HepG2 (cell line): ENCODE data around the gene RXYLT1. TPM values are rescaled to one million over a fixed set of nuclear protein-coding genes. Genes with fewer than 3 reads are reported as not detected.

Source experiments
- ERF ChIP-seq: IDR thresholded peaks from 2 replicates; pipeline ENCODE4 v1.6.1; 2018; ENCODE audit warnings: missing biosample characterization, missing genetic modification reagents
- KAT7 ChIP-seq: IDR thresholded peaks from 2 replicates; pipeline ENCODE4 v1.6.1; 2018; ENCODE audit warnings: borderline replicate concordance, missing compliant biosample characterization
- SALL1 ChIP-seq: sonication (generic); formaldehyde crosslinking; IDR thresholded peaks from 2 replicates; pipeline ENCODE4 v1.8.0; 2022; ENCODE audit warnings: mild to moderate bottlenecking, missing genetic modification reagents
- SETDB1 ChIP-seq: sonication (generic); formaldehyde crosslinking; IDR thresholded peaks from 2 replicates; pipeline ENCODE4 v1.5.1; 2020; ENCODE audit warnings: missing genetic modification reagents, mild to moderate bottlenecking, borderline replicate concordance
- SIX4 ChIP-seq: sonication (generic); formaldehyde crosslinking; IDR thresholded peaks from 2 replicates; pipeline ENCODE4 v1.4.0; 2020; ENCODE audit warnings: missing genetic modification reagents
- SMAD3 ChIP-seq: sonication (generic); formaldehyde crosslinking; IDR thresholded peaks from 2 replicates; pipeline ENCODE4 v1.4.0; 2020; ENCODE audit warnings: missing genetic modification reagents
- TBX2 ChIP-seq: sonication (generic); formaldehyde crosslinking; IDR thresholded peaks from 2 replicates; pipeline ENCODE4 v1.5.0; 2020; ENCODE audit warnings: missing genetic modification reagents, mild to moderate bottlenecking, borderline replicate concordance
- ZKSCAN5 ChIP-seq: sonication (generic); formaldehyde crosslinking; IDR thresholded peaks from 2 replicates; pipeline ENCODE4 v1.5.1; 2020; ENCODE audit warnings: mild to moderate bottlenecking, missing genetic modification reagents
- ZNF720 ChIP-seq: sonication (generic); formaldehyde crosslinking; IDR thresholded peaks from 2 replicates; pipeline ENCODE4 v1.4.0; 2020; ENCODE audit warnings: missing genetic modification reagents
- ZNF792 ChIP-seq: IDR thresholded peaks from 2 replicates; pipeline ENCODE4 v1.6.1; 2016
- polyA plus RNA-seq, 8 experiments: library from polyadenylated mRNA; depleted of rRNA in 3 of 8; stranded (reverse) in 7 of 8; unstranded in 1 of 8; fragments of >200 nt; fragmentation: Illumina TruSeq in 4 of 8; extraction: Trizol in 4 of 8; gene quantifications; 2 replicates each; pipeline versions ENCODE4 v1.2.1 to v1.2.3, GENCODE V29; 2011 to 2016; ENCODE audit warnings: low read depth in 4 of 8, missing spikeins in 1 of 8, mixed read lengths in 1 of 8; ENCODE audit not compliant: insufficient read depth in 1 of 8
- total RNA-seq, 5 experiments: library from RNA; depleted of rRNA; stranded (reverse); fragments of >200 nt; fragmentation: Illumina TruSeq; extraction: Trizol; gene quantifications; 2 replicates each; pipeline ENCODE4 v1.2.3, GENCODE V29; 2016; ENCODE audit warnings: low read depth in 1 of 5
- TF ChIP-seq, protein P1 (sequence below): sonication (generic); formaldehyde crosslinking; conservative IDR thresholded peaks from 2 replicates; pipeline ENCODE4 v1.8.0; 2022; ENCODE audit warnings: missing genetic modification reagents
- TF ChIP-seq, protein P2 (sequence below): sonication (generic); formaldehyde crosslinking; IDR thresholded peaks from 2 replicates; pipeline ENCODE4 v1.5.0; 2020; ENCODE audit warnings: mild to moderate bottlenecking, missing genetic modification reagents
- TF ChIP-seq, protein P3 (sequence below): sonication (generic); formaldehyde crosslinking; IDR thresholded peaks from 2 replicates; pipeline ENCODE4 v1.4.0; 2020; ENCODE audit warnings: low read depth, mild to moderate bottlenecking, missing genetic modification reagents
- TF ChIP-seq, protein P4 (sequence below): sonication (generic); formaldehyde crosslinking; IDR thresholded peaks from 2 replicates; pipeline ENCODE4 v1.5.1; 2020; ENCODE audit warnings: mild to moderate bottlenecking, missing genetic modification reagents
- TF ChIP-seq, protein P5 (sequence below): IDR thresholded peaks from 2 replicates; pipeline ENCODE4 v1.4.0; 2020; ENCODE audit warnings: mild to moderate bottlenecking, missing genetic modification reagents
- TF ChIP-seq, protein P6 (sequence below): sonication (generic); formaldehyde crosslinking; IDR thresholded peaks from 2 replicates; pipeline ENCODE4 v1.8.1; 2023; ENCODE audit warnings: missing genetic modification reagents, mild to moderate bottlenecking, borderline replicate concordance

Gene RXYLT1
- total and polyA plus RNA-seq, 2 of the 13 experiments (the other 11 are each of a cell fraction or from before 2014, with no cell fraction given), result 8.3 to 15.5 TPM

DNA sequence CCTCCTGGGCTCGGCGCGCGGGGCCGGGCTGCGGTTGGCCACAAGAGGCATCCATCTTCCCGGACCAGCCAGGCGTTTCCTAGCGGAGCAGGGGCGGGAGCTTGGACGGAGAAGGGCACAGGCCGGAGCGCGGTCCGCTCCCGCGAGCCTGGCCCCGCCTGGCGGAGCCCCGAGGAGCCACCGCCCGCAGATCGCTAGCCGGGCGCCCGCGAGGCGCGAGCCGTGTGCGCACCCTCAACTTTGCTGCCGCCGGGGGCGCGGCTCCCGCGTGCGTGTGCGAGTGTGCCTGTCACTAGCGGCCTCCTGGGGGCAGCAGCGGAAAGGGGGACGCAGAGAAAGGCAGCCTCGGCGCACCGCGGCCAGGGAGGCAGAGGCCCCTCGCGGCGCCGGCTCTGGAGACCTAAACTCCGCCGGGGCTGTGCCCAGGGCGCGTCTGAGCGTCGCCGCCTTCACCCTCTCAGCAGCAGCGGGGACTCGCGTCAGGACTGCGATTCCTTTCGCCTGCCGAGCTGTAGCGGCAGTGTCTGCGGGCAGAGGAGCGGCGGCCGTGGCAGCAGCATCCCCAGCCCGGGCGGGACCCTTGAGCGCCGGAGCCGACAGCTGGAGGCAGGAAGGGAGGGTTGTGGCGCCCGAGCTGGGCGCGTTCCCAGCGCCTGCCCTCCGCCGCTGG is 64.1 kb downstream of the RXYLT1 start (continued):
- TF ChIP-seq SETDB1 (CRISPR knock-in tag), result no peak
- TF ChIP-seq, protein P1, sequence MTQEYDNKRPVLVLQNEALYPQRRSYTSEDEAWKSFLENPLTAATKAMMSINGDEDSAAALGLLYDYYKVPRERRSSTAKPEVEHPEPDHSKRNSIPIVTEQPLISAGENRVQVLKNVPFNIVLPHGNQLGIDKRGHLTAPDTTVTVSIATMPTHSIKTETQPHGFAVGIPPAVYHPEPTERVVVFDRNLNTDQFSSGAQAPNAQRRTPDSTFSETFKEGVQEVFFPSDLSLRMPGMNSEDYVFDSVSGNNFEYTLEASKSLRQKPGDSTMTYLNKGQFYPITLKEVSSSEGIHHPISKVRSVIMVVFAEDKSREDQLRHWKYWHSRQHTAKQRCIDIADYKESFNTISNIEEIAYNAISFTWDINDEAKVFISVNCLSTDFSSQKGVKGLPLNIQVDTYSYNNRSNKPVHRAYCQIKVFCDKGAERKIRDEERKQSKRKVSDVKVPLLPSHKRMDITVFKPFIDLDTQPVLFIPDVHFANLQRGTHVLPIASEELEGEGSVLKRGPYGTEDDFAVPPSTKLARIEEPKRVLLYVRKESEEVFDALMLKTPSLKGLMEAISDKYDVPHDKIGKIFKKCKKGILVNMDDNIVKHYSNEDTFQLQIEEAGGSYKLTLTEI (CRISPR knock-in tag), result no peak
- TF ChIP-seq, protein P2, sequence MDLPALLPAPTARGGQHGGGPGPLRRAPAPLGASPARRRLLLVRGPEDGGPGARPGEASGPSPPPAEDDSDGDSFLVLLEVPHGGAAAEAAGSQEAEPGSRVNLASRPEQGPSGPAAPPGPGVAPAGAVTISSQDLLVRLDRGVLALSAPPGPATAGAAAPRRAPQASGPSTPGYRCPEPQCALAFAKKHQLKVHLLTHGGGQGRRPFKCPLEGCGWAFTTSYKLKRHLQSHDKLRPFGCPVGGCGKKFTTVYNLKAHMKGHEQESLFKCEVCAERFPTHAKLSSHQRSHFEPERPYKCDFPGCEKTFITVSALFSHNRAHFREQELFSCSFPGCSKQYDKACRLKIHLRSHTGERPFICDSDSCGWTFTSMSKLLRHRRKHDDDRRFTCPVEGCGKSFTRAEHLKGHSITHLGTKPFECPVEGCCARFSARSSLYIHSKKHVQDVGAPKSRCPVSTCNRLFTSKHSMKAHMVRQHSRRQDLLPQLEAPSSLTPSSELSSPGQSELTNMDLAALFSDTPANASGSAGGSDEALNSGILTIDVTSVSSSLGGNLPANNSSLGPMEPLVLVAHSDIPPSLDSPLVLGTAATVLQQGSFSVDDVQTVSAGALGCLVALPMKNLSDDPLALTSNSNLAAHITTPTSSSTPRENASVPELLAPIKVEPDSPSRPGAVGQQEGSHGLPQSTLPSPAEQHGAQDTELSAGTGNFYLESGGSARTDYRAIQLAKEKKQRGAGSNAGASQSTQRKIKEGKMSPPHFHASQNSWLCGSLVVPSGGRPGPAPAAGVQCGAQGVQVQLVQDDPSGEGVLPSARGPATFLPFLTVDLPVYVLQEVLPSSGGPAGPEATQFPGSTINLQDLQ (CRISPR knock-in tag), result peak; percentile 88
- TF ChIP-seq SMAD3 (CRISPR knock-in tag), result no peak
- peak; percentile 88 for TF ChIP-seq TBX2 (CRISPR knock-in tag)
- peak; percentile 92; the same call in 1 of the 2 replicates for TF ChIP-seq ERF (CRISPR knock-in tag)
- peak; percentile 93 for TF ChIP-seq SALL1 (CRISPR knock-in tag)
- TF ChIP-seq SIX4 (CRISPR knock-in tag), result 0 out of 2 replicates have a peak, but pooled peaks have one; percentile 28
- TF ChIP-seq ZKSCAN5 (CRISPR knock-in tag), result no peak
- TF ChIP-seq ZNF792 (CRISPR knock-in tag), result 0 out of 2 replicates have a peak, but pooled peaks have one; percentile 21
- TF ChIP-seq, protein P3, sequence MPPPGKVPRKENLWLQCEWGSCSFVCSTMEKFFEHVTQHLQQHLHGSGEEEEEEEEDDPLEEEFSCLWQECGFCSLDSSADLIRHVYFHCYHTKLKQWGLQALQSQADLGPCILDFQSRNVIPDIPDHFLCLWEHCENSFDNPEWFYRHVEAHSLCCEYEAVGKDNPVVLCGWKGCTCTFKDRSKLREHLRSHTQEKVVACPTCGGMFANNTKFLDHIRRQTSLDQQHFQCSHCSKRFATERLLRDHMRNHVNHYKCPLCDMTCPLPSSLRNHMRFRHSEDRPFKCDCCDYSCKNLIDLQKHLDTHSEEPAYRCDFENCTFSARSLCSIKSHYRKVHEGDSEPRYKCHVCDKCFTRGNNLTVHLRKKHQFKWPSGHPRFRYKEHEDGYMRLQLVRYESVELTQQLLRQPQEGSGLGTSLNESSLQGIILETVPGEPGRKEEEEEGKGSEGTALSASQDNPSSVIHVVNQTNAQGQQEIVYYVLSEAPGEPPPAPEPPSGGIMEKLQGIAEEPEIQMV (CRISPR knock-in tag), result peak; percentile 94
- TF ChIP-seq, protein P4, sequence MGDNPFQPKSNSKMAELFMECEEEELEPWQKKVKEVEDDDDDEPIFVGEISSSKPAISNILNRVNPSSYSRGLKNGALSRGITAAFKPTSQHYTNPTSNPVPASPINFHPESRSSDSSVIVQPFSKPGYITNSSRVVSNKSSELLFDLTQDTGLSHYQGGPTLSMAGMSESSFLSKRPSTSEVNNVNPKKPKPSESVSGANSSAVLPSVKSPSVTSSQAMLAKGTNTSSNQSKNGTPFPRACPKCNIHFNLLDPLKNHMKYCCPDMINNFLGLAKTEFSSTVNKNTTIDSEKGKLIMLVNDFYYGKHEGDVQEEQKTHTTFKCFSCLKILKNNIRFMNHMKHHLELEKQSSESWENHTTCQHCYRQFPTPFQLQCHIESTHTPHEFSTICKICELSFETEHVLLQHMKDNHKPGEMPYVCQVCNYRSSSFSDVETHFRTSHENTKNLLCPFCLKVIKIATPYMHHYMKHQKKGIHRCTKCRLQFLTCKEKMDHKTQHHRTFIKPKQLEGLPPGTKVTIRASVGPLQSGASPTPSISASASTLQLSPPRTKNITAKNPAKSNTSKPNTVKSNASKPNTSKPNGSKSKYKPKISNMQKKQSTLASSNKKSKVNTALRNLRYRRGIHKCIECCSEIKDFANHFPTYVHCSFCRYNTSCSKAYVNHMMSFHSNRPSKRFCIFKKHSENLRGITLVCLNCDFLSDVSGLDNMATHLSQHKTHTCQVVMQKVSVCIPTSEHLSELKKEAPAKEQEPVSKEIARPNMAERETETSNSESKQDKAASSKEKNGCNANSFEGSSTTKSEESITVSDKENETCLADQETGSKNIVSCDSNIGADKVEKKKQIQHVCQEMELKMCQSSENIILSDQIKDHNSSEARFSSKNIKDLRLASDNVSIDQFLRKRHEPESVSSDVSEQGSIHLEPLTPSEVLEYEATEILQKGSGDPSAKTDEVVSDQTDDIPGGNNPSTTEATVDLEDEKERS (CRISPR knock-in tag), result no peak
- TF ChIP-seq, protein P5, sequence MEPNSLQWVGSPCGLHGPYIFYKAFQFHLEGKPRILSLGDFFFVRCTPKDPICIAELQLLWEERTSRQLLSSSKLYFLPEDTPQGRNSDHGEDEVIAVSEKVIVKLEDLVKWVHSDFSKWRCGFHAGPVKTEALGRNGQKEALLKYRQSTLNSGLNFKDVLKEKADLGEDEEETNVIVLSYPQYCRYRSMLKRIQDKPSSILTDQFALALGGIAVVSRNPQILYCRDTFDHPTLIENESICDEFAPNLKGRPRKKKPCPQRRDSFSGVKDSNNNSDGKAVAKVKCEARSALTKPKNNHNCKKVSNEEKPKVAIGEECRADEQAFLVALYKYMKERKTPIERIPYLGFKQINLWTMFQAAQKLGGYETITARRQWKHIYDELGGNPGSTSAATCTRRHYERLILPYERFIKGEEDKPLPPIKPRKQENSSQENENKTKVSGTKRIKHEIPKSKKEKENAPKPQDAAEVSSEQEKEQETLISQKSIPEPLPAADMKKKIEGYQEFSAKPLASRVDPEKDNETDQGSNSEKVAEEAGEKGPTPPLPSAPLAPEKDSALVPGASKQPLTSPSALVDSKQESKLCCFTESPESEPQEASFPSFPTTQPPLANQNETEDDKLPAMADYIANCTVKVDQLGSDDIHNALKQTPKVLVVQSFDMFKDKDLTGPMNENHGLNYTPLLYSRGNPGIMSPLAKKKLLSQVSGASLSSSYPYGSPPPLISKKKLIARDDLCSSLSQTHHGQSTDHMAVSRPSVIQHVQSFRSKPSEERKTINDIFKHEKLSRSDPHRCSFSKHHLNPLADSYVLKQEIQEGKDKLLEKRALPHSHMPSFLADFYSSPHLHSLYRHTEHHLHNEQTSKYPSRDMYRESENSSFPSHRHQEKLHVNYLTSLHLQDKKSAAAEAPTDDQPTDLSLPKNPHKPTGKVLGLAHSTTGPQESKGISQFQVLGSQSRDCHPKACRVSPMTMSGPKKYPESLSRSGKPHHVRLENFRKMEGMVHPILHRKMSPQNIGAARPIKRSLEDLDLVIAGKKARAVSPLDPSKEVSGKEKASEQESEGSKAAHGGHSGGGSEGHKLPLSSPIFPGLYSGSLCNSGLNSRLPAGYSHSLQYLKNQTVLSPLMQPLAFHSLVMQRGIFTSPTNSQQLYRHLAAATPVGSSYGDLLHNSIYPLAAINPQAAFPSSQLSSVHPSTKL, result peak; percentile 69
- TF ChIP-seq, protein P6, sequence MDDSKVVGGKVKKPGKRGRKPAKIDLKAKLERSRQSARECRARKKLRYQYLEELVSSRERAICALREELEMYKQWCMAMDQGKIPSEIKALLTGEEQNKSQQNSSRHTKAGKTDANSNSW (CRISPR knock-in tag), result peak; percentile 28; the same call in 1 of the 2 replicates
- TF ChIP-seq ZNF720 (CRISPR knock-in tag), result no peak
- TF ChIP-seq KAT7 (CRISPR knock-in tag), result peak; percentile 68; the same call in 1 of the 2 replicates
